KMS-11 (cell line): ENCODE measurements around the gene AGXT2.

ENCODE experiments used
- H2AFZ ChIP-seq: fragments of 200-600 bp; sonication (generic); 2 replicates; pipeline ENCODE4 v1.6.1; 2016; ENCODE audit warnings: antibody characterized with exemption, mixed run types, low read depth
- H3K27ac ChIP-seq: fragments of 200-600 bp; sonication (generic); 2 replicates; pipeline ENCODE4 v1.6.1; 2016; ENCODE audit warnings: mild to moderate bottlenecking, mixed run types
- H3K27me3 ChIP-seq: fragments of 200-600 bp; sonication (generic); 2 replicates; pipeline ENCODE4 v1.6.1; 2017; ENCODE audit warnings: mild to moderate bottlenecking, low read depth, mixed run types, moderate library complexity; ENCODE audit not compliant: insufficient read depth
- H3K36me3 ChIP-seq: fragments of 200-600 bp; sonication (generic); 2 replicates; pipeline ENCODE4 v1.6.1; 2017; ENCODE audit warnings: mild to moderate bottlenecking, mixed run types; ENCODE audit not compliant: insufficient read depth
- H3K4me1 ChIP-seq: fragments of 200-600 bp; sonication (generic); 2 replicates; pipeline ENCODE4 v1.6.1; 2016; ENCODE audit warnings: mild to moderate bottlenecking, low read depth, mixed run types; ENCODE audit not compliant: poor library complexity, severe bottlenecking
- H3K4me2 ChIP-seq: fragments of 200-600 bp; sonication (generic); 2 replicates; pipeline ENCODE4 v1.7.0; 2016; ENCODE audit warnings: mild to moderate bottlenecking, mixed run types
- H3K4me3 ChIP-seq: fragments of 200-600 bp; sonication (generic); IDR thresholded peaks from 2 replicates; pipeline ENCODE4 v1.6.1; 2017; ENCODE audit warnings: low read depth, low read length, mixed read lengths; ENCODE audit not compliant: insufficient read depth
- H3K79me2 ChIP-seq: fragments of 200-600 bp; sonication (generic); 2 replicates; pipeline ENCODE4 v1.6.1; 2016; ENCODE audit warnings: low read depth, mixed run types; ENCODE audit not compliant: insufficient read depth
- H3K9ac ChIP-seq: fragments of 200-600 bp; sonication (generic); 2 replicates; pipeline ENCODE4 v1.6.1; 2016; ENCODE audit warnings: mild to moderate bottlenecking, mixed run types
- H4K20me1 ChIP-seq: fragments of 200-600 bp; sonication (generic); 2 replicates; pipeline ENCODE4 v1.6.1; 2016; ENCODE audit warnings: mild to moderate bottlenecking, mixed run types; ENCODE audit not compliant: insufficient read depth
- TF ChIP-seq, protein P1 (sequence below): fragments of 200-600 bp; sonication (generic); conservative IDR thresholded peaks from 2 replicates; pipeline ENCODE4 v1.6.1; 2017; ENCODE audit warnings: low read depth, mild to moderate bottlenecking, antibody characterized with exemption, low read length, moderate library complexity, mixed read lengths

AGXT2 gene

GRCh38 chr5:35063414-35063813 is 15.7 kb upstream of the AGXT2 start:
- Histone ChIP-seq H3K9ac (no peak overlapping the region), H4K20me1 (no peaks in the 10 kb centered on the region), H2AFZ (no peak overlapping the region), H3K27ac (no peak overlapping the region), H3K79me2 (no peaks in the 10 kb centered on the region), H3K4me3 (no peak overlapping the region), H3K4me1 (no peaks in the 10 kb centered on the region), H3K4me2 (no peak overlapping the region), H3K36me3 (no peaks in the 10 kb centered on the region), H3K27me3 (no peaks in the 10 kb centered on the region)
- TF ChIP-seq, protein P1, sequence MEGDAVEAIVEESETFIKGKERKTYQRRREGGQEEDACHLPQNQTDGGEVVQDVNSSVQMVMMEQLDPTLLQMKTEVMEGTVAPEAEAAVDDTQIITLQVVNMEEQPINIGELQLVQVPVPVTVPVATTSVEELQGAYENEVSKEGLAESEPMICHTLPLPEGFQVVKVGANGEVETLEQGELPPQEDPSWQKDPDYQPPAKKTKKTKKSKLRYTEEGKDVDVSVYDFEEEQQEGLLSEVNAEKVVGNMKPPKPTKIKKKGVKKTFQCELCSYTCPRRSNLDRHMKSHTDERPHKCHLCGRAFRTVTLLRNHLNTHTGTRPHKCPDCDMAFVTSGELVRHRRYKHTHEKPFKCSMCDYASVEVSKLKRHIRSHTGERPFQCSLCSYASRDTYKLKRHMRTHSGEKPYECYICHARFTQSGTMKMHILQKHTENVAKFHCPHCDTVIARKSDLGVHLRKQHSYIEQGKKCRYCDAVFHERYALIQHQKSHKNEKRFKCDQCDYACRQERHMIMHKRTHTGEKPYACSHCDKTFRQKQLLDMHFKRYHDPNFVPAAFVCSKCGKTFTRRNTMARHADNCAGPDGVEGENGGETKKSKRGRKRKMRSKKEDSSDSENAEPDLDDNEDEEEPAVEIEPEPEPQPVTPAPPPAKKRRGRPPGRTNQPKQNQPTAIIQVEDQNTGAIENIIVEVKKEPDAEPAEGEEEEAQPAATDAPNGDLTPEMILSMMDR: no peak

- H3K4me3 ChIP-seq: no peak overlapping the region
- TF ChIP-seq, protein P1: no peak
- no peak overlapping the region for H3K9ac ChIP-seq
- H3K4me2 ChIP-seq: no peak overlapping the region
- no peaks in the 10 kb centered on the region for H3K79me2 ChIP-seq
- no peaks in the 10 kb centered on the region for H3K4me1 ChIP-seq
- H3K27me3 ChIP-seq: no peaks in the 10 kb centered on the region
- H3K27ac ChIP-seq: no peak overlapping the region
- H2AFZ ChIP-seq: no peak overlapping the region
- H4K20me1 ChIP-seq: no peaks in the 10 kb centered on the region
- no peaks in the 10 kb centered on the region for H3K36me3 ChIP-seq
Measured at GRCh38 chr5:35061211-35061770, 13.5 kb upstream of the AGXT2 start.

- H3K27ac ChIP-seq: no peak overlapping the region
- H3K4me1 ChIP-seq: no peaks in the 10 kb centered on the region
- no peaks in the 10 kb centered on the region for H3K79me2 ChIP-seq
- no peak overlapping the region for H3K4me3 ChIP-seq
- no peak overlapping the region for H3K4me2 ChIP-seq
- no peaks in the 10 kb centered on the region for H3K27me3 ChIP-seq
- H4K20me1 ChIP-seq: no peaks in the 10 kb centered on the region
- no peak overlapping the region for H3K9ac ChIP-seq
- no peak overlapping the region for H2AFZ ChIP-seq
- TF ChIP-seq, protein P1: no peak
- no peaks in the 10 kb centered on the region for H3K36me3 ChIP-seq
Measured at GRCh38 chr5:35060236-35060635, 12.5 kb upstream of the AGXT2 start.

- H2AFZ ChIP-seq: no peak overlapping the region
- no peaks in the 10 kb centered on the region for H3K27me3 ChIP-seq
- no peak overlapping the region for H3K4me3 ChIP-seq
- TF ChIP-seq, protein P1: no peak
- H4K20me1 ChIP-seq: no peaks in the 10 kb centered on the region
- no peak overlapping the region for H3K27ac ChIP-seq
- H3K36me3 ChIP-seq: no peaks in the 10 kb centered on the region
- H3K79me2 ChIP-seq: no peaks in the 10 kb centered on the region
- no peaks in the 10 kb centered on the region for H3K4me1 ChIP-seq
- H3K4me2 ChIP-seq: no peak overlapping the region
- no peak overlapping the region for H3K9ac ChIP-seq
Measured at GRCh38 chr5:35059251-35059650, 11.5 kb upstream of the AGXT2 start.
